ENCODE data around the gene SLAMF1.
"Not testable (repeated sequence)": the region's sequence is repeated elsewhere in the genome, so short reads cannot be mapped to it uniquely, and the experiment has no call there.

SLAMF1 gene

GRCh38 chr1:160665330-160666078 lies 18.7 kb upstream of the SLAMF1 start:
- DNase-seq (ENCODE audit: low read depth) = no peak

- DNase-seq (ENCODE audit: low read depth) = no peak
These were observed 17.8 kb upstream of the SLAMF1 start for GRCh38 chr1:160664573-160665051.

GRCh38 chr1:160662910-160663309 lies 16.1 kb upstream of the SLAMF1 start:
- no peak for DNase-seq (ENCODE audit: low read depth)

GRCh38 chr1:160659566-160659965 lies 12.7 kb upstream of the SLAMF1 start:
- no peak for DNase-seq (ENCODE audit: low read depth)

GRCh38 chr1:160658814-160659193 lies 12.0 kb upstream of the SLAMF1 start:
- DNase-seq (ENCODE audit: low read depth) = no peak

- DNase-seq (ENCODE audit: low read depth) = no peak
These were observed 11.4 kb upstream of the SLAMF1 start for GRCh38 chr1:160658162-160658813.

GRCh38 chr1:160657250-160657781 lies 10.5 kb upstream of the SLAMF1 start:
- no peak for DNase-seq (ENCODE audit: low read depth)

GRCh38 chr1:160656737-160657136 lies 9.9 kb upstream of the SLAMF1 start:
- no peak for DNase-seq (ENCODE audit: low read depth)

DNA sequence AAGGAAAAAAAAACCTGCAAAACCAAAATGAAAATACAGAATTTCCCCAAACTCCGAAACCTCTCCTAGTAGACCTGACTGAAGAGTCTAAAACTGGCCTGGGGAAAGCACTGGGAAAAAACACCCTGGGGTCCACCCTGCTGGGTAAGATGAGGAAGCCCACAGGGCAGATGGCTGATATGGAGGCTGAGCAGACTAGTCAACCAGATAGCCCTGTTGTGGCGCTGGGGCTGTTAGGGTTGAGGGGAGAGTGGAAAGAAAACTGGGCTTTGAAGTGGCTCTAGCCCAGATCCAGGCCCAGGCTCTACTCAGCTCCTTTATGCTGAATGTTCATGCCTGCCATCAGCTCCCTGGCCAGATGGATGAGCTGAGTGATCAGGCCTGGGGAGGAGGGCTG lies 6.8 kb upstream of the SLAMF1 start:
- DNase-seq (ENCODE audit: low read depth) = no peak

DNA sequence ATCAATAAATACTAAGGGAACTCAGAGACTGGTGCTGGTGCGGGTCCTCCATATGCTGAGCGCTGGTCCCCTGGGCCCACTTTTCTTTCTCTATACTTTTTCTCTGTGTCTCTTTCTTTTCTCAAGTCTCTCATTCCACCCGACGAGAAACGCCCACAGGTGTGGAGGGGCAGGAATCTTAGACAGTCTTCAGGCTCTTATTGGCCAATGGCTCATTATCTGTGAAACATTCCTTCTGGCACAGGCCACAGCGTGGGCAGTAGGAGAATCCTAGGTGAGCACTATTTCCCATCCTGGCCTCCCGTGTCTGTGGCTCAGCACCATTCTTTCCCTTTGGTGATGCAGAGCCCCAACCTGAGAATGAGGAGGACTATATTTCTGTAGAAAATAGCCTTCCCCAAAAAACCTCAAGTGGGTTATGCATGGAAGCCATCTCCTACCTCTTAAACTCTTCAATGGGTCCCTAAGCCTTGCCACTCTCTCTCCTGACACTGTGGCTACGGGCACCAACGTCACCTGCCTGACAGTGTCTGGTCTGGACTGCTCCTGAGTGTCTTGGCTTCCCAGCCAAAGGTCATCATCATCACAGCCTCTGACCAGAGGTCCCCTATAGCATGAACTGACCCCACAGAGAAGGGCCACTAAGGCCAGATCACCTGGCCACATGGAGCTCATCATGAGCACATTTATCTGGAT lies 6.2 kb upstream of the SLAMF1 start:
- no peak for DNase-seq (ENCODE audit: low read depth)

GRCh38 chr1:160652065-160652641 lies 5.3 kb upstream of the SLAMF1 start:
- not testable (repeated sequence) for DNase-seq (ENCODE audit: low read depth)

DNA sequence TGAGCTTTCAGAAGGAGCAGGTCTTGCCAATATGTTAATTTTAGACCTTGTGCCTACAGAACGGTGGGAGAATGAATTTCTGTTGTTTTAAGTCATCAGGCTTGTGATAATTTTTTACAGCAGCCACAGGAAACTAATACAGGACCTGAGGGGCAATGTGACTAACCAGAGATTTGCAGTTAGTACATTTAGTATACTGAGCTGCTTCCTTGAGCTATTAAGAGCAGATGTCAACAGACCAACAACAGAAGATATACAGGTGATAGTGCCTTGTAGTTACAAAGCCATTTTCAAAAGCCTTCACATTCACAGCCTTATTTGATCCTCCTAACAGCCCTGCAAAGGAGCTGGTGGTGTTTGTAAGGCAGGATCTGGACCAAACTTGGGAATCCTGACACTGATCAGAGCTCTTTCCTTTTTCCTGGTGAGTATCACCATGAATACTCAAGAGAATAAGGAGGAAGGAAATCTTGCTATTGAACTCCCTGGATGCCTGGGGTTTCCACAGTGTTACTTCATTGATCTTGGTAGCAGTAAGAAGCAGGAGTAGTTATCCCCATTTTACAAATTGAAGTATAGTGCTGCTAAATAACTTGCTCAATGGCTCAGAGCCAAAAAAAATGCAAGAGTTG lies 4.7 kb upstream of the SLAMF1 start:
- no peak for DNase-seq (ENCODE audit: low read depth)

GRCh38 chr1:160647329-160647720 lies 481 bp upstream of the SLAMF1 start:
- no peak for DNase-seq (ENCODE audit: low read depth)

DNA sequence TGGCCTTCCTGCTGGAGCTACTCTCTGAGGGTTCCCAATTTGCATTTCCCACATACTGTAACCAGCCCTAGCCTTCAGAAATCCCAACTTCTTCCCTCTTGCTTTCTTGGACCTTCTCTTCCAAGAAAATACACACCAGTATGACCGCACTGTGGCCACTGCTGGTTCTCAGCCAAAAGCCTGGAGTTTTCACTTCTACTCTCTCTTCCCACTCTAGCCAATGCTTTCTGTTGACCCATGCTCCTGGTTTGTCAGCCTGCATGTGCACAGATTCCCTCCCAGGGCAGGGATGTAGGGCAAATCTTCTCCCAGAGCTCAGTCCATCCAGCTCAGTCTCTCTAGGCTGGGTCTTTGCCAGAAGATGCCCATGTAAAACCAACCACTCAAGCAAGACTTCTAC lies 664 bp downstream of the SLAMF1 start:
- DNase-seq (ENCODE audit: low read depth) = no peak

GRCh38 chr1:160645386-160646130 lies 1.3 kb downstream of the SLAMF1 start:
- DNase-seq (ENCODE audit: low read depth) = no peak

DNA sequence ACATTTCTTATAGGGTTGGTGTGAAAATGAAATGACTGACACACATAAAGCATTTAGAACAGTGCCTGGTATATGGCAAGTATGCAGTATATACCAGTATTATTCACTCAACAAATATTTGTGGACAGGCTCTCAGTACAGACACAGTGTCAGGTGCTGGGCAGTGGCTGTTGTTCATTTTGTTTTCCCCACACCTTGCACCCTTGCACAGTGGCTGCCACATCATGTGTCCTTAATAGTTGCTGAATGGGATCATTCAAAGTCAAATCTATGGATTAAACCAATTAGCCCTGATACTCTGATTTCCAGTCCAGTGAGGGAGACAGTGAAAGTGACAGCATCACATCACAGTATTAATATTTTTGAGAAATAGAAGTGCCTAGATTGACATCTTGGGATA lies 2.4 kb downstream of the SLAMF1 start:
- DNase-seq (ENCODE audit: low read depth) = no peak

DNA sequence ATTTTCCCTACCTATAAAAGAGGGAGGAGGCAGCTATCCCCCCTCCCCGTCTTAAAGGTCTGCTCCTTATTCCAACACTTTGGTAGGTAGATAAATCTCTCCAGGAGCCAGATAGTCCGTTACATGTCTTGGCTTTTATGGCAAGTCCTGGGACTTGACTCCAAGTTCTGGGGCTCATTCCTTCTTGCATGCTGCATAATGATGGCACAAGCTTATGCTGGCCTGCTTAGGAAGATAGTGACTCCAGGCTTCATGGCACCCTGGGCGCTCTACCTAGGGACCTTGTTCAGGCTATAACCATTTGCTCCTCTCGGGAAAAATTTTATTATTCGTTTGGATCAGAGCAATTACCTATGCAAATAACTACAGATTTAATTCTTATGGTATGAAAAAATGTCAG lies 3.7 kb downstream of the SLAMF1 start:
- DNase-seq (ENCODE audit: low read depth) = no peak

GRCh38 chr1:160642281-160642644 lies 4.6 kb downstream of the SLAMF1 start:
- no peak for DNase-seq (ENCODE audit: low read depth)

- DNase-seq (ENCODE audit: low read depth) = no peak
These were observed 5.2 kb downstream of the SLAMF1 start for GRCh38 chr1:160641323-160642280.

All from stimulated activated CD8-positive, alpha-beta memory T cell treated with anti-CD3 and anti-CD28 coated beads, Interleukin-12 subunit alpha, Interleukin-12 subunit beta, amount 100 ng/mL, for 1 hour (primary cell).